Endothelial cell (in vitro differentiated cells): ENCODE results near the gene RASA3. TPM values are rescaled to one million over a fixed set of nuclear protein-coding genes. Genes with fewer than 3 reads are reported as not detected.
A peak's percentile ranks its signal among the peaks of the same experiment; 100 is the strongest.

Experiments
- DNase-seq: peaks from one replicate; pipeline ENCODE4 v3.0.0; 2021; ENCODE audit warnings: low spot score
- H3K27ac Mint-ChIP-seq: one replicate; pipeline ENCODE4 v1.8.0; 2021; ENCODE audit warnings: mixed read lengths, inconsistent platforms; ENCODE audit not compliant: unreplicated experiment
- H3K27me3 Mint-ChIP-seq: one replicate; pipeline ENCODE4 v1.8.0; 2021; ENCODE audit warnings: mild to moderate bottlenecking, moderate library complexity, mixed read lengths, inconsistent platforms; ENCODE audit not compliant: unreplicated experiment
- H3K36me3 Mint-ChIP-seq: one replicate; pipeline ENCODE4 v1.8.0; 2021; ENCODE audit warnings: mild to moderate bottlenecking, low read depth, mixed read lengths, inconsistent platforms; ENCODE audit not compliant: unreplicated experiment
- H3K4me1 Mint-ChIP-seq: one replicate; pipeline ENCODE4 v1.8.0; 2021; ENCODE audit warnings: mild to moderate bottlenecking, mixed read lengths, inconsistent platforms; ENCODE audit not compliant: unreplicated experiment
- H3K4me3 Mint-ChIP-seq: one replicate; pipeline ENCODE4 v1.8.0; 2021; ENCODE audit warnings: mild to moderate bottlenecking, mixed read lengths, inconsistent platforms; ENCODE audit not compliant: unreplicated experiment
- H3K9me3 Mint-ChIP-seq: one replicate; pipeline ENCODE4 v1.8.0; 2021; ENCODE audit warnings: mixed read lengths, inconsistent platforms; ENCODE audit not compliant: unreplicated experiment
- total RNA-seq: library from RNA; stranded (reverse); fragmentation: NEBNext Ultra II Directional; extraction: Animal tissue kit (Norgen Biotek cat#: 25700); gene quantifications from one replicate; pipeline ENCODE4 v1.2.1, GENCODE V29; 2021; ENCODE audit not compliant: unreplicated experiment
- TF ChIP-seq, protein P1 (sequence below): fragments of 200-600 bp; sonication (generic); IDR thresholded peaks from one replicate; pipeline ENCODE4 v1.5.0; 2021; ENCODE audit warnings: antibody characterized with exemption; ENCODE audit not compliant: unreplicated experiment

The RASA3 gene
- total RNA-seq, 1 donor from 2014 or later, result 34.0 TPM

GRCh38 chr13:114001331-114002008 lies 131.0 kb downstream of the RASA3 start:
- Mint-ChIP-seq H3K4me1 (no peaks in the 10 kb centered on the region), H3K4me3 (no peak overlapping the region), H3K9me3 (no peaks in the 10 kb centered on the region), H3K27me3 (peaks cover 7% of the 10 kb centered on the region), H3K27ac (no peak overlapping the region), H3K36me3 (peaks cover 24% of the 10 kb centered on the region)
- DNase-seq, result no peak
- TF ChIP-seq, protein P1, sequence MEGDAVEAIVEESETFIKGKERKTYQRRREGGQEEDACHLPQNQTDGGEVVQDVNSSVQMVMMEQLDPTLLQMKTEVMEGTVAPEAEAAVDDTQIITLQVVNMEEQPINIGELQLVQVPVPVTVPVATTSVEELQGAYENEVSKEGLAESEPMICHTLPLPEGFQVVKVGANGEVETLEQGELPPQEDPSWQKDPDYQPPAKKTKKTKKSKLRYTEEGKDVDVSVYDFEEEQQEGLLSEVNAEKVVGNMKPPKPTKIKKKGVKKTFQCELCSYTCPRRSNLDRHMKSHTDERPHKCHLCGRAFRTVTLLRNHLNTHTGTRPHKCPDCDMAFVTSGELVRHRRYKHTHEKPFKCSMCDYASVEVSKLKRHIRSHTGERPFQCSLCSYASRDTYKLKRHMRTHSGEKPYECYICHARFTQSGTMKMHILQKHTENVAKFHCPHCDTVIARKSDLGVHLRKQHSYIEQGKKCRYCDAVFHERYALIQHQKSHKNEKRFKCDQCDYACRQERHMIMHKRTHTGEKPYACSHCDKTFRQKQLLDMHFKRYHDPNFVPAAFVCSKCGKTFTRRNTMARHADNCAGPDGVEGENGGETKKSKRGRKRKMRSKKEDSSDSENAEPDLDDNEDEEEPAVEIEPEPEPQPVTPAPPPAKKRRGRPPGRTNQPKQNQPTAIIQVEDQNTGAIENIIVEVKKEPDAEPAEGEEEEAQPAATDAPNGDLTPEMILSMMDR, result no peak

GRCh38 chr13:114000151-114001040 lies 132.0 kb downstream of the RASA3 start:
- Mint-ChIP-seq H3K36me3 (peaks cover 24% of the 10 kb centered on the region), H3K9me3 (no peaks in the 10 kb centered on the region), H3K4me1 (no peaks in the 10 kb centered on the region), H3K27ac (no peak overlapping the region), H3K4me3 (no peak overlapping the region), H3K27me3 (peaks cover 7% of the 10 kb centered on the region)
- TF ChIP-seq, protein P1, result no peak
- DNase-seq, result no peak

- Mint-ChIP-seq H3K4me3 (no peak overlapping the region), H3K36me3 (peaks cover 18% of the 10 kb centered on the region), H3K27ac (no peak overlapping the region), H3K9me3 (no peaks in the 10 kb centered on the region), H3K4me1 (no peaks in the 10 kb centered on the region), H3K27me3 (peaks cover 8% of the 10 kb centered on the region)
- no peak for DNase-seq
- TF ChIP-seq, protein P1, result no peak
These were observed 132.9 kb downstream of the RASA3 start for GRCh38 chr13:113999618-113999910.

GRCh38 chr13:113998781-113999617 lies 133.4 kb downstream of the RASA3 start:
- H3K27me3 Mint-ChIP-seq, result peaks cover 8% of the 10 kb centered on the region
- peak overlapping the region; percentile 72 for H3K27ac Mint-ChIP-seq
- TF ChIP-seq, protein P1, result no peak
- H3K4me1 Mint-ChIP-seq, result no peaks in the 10 kb centered on the region
- H3K4me3 Mint-ChIP-seq, result no peak overlapping the region
- H3K36me3 Mint-ChIP-seq, result peaks cover 23% of the 10 kb centered on the region
- no peaks in the 10 kb centered on the region for H3K9me3 Mint-ChIP-seq
- DNase-seq, result no peak
